IMR-90 (cell line): ENCODE data around the gene SLC7A4. TPM values are rescaled to one million over a fixed set of nuclear protein-coding genes. Genes with fewer than 3 reads are reported as not detected.

Experiments used
- ATAC-seq: fragments of 200-7000 bp; cut with Tn5 transposase; 2 replicates; pipeline ENCODE4 v1.9.1; 2020; ENCODE audit warnings: low read depth, mild to moderate bottlenecking, moderate library complexity
- BruUV-seq: library from RNA; stranded (reverse); fragments of 400-500 nt; replicated peaks from 2 replicates; lab custom pipeline; 2021; lab: Mats Ljungman, UMichigan
- CTCF ChIA-PET: fragments of 300-600 bp; formaldehyde crosslinking; extraction: SDS; loops from one replicate; lab custom pipeline; 2021; ENCODE audit warnings: antibody characterized with exemption; lab: Yijun Ruan, JAX
- POLR2A ChIA-PET: fragments of 300-600 bp; sonication (Branson Sonifier 250); formaldehyde crosslinking; loops from one replicate; lab custom pipeline; 2022; ENCODE audit warnings: antibody characterized with exemption; ENCODE audit not compliant: unreplicated experiment; lab: Charles Lee
- DNase-seq: peaks from one replicate; pipeline ENCODE4 v3.0.0; 2013
- H2AFZ ChIP-seq: replicated peaks from 2 replicates; pipeline ENCODE3; 2013; ENCODE audit warnings: low read length, mild to moderate bottlenecking; ENCODE audit not compliant: poor library complexity
- H2AK5ac ChIP-seq: 2 replicates; pipeline ENCODE4 v1.6.1; 2013; ENCODE audit warnings: low read depth, low read length, inconsistent platforms
- H2AK9ac ChIP-seq: replicated peaks from 2 replicates; pipeline ENCODE3; 2013; ENCODE audit warnings: mild to moderate bottlenecking, low read depth, low read length, moderate library complexity; ENCODE audit not compliant: poor library complexity
- H2BK120ac ChIP-seq: 2 replicates; pipeline ENCODE4 v1.6.1; 2013; ENCODE audit warnings: low read depth, low read length, inconsistent platforms
- H2BK15ac ChIP-seq: 3 replicates; pipeline ENCODE4 v1.6.1; 2013; ENCODE audit warnings: low read depth, low read length, inconsistent platforms
- H2BK20ac ChIP-seq: 2 replicates; pipeline ENCODE4 v1.6.1; 2013; ENCODE audit warnings: low read depth, mild to moderate bottlenecking, inconsistent platforms, low read length, moderate library complexity
- H2BK5ac ChIP-seq: 2 replicates; pipeline ENCODE4 v1.6.1; 2013; ENCODE audit warnings: mild to moderate bottlenecking, low read depth, low read length, inconsistent platforms; ENCODE audit not compliant: poor library complexity, severe bottlenecking
- H3K14ac ChIP-seq: replicated peaks from 2 replicates; pipeline ENCODE4 v1.6.1; 2013; ENCODE audit warnings: low read depth, low read length, inconsistent platforms
- H3K18ac ChIP-seq: 2 replicates; pipeline ENCODE4 v1.6.1; 2013; ENCODE audit warnings: low read depth, low read length, control low read depth
- H3K23ac ChIP-seq: 2 replicates; pipeline ENCODE4 v1.6.1; 2013; ENCODE audit warnings: low read depth, low read length, inconsistent platforms
- H3K27ac ChIP-seq: 2 replicates; pipeline ENCODE4 v1.5.1; 2013; ENCODE audit warnings: mild to moderate bottlenecking, control low read depth, low read length; ENCODE audit not compliant: insufficient read depth
- H3K27me3 ChIP-seq: 2 replicates; pipeline ENCODE4 v1.6.1; 2013; ENCODE audit warnings: low read length; ENCODE audit not compliant: control insufficient read depth, insufficient read depth
- H3K36me3 ChIP-seq: 2 replicates; pipeline ENCODE4 v1.6.1; 2013; ENCODE audit warnings: low read length, mixed read lengths; ENCODE audit not compliant: control insufficient read depth, insufficient read depth
- H3K4ac ChIP-seq: 2 replicates; pipeline ENCODE4 v1.6.1; 2013; ENCODE audit warnings: low read depth, low read length, inconsistent platforms
- H3K4me1 ChIP-seq: 2 replicates; pipeline ENCODE4 v1.6.1; 2013; ENCODE audit warnings: low read length, mixed read lengths; ENCODE audit not compliant: control insufficient read depth, insufficient read depth
- H3K4me2 ChIP-seq: 2 replicates; pipeline ENCODE4 v1.6.1; 2013; ENCODE audit warnings: low read depth, mild to moderate bottlenecking, control low read depth, low read length, moderate library complexity
- H3K4me3 ChIP-seq: 2 replicates; pipeline ENCODE4 v1.5.1; 2013; ENCODE audit warnings: low read depth, mild to moderate bottlenecking, control low read depth, low read length, moderate library complexity; ENCODE audit not compliant: insufficient read depth
- H3K56ac ChIP-seq: 2 replicates; pipeline ENCODE4 v1.6.1; 2013; ENCODE audit warnings: low read length, inconsistent platforms; ENCODE audit not compliant: insufficient read depth; ENCODE audit errors: extremely low read depth
- H3K79me1 ChIP-seq, 2 experiments: 2 replicates each; pipeline ENCODE4 v1.6.1; 2013; ENCODE audit warnings: low read length in 2 of 2, inconsistent platforms in 1 of 2, low read depth in 1 of 2
- H3K9ac ChIP-seq: 2 replicates; pipeline ENCODE4 v1.6.1; 2013; ENCODE audit warnings: low read depth, low read length, control low read depth
- H3K9me1 ChIP-seq: 2 replicates; pipeline ENCODE4 v1.6.1; 2013; ENCODE audit warnings: low read length, inconsistent platforms; ENCODE audit not compliant: insufficient read depth
- H3K9me3 ChIP-seq: 2 replicates; pipeline ENCODE4 v1.6.1; 2013; ENCODE audit warnings: low read length; ENCODE audit not compliant: control insufficient read depth, insufficient read depth
- H4K20me1 ChIP-seq: 2 replicates; pipeline ENCODE4 v1.6.1; 2013; ENCODE audit warnings: low read length, inconsistent platforms; ENCODE audit not compliant: insufficient read depth
- H4K5ac ChIP-seq: 2 replicates; pipeline ENCODE4 v1.6.1; 2013; ENCODE audit warnings: mild to moderate bottlenecking, low read depth, low read length, control low read depth
- H4K8ac ChIP-seq, 2 experiments: 2 replicates each; pipeline ENCODE4 v1.6.1; 2013; ENCODE audit warnings: low read depth in 2 of 2, low read length in 2 of 2, control low read depth in 1 of 2, inconsistent platforms in 1 of 2
- H4K91ac ChIP-seq: 2 replicates; pipeline ENCODE4 v1.6.1; 2013; ENCODE audit warnings: low read depth, low read length, inconsistent platforms; ENCODE audit not compliant: insufficient read depth
- BHLHE40 ChIP-seq: fragments of 150-350 bp; IDR thresholded peaks from 2 replicates; pipeline ENCODE4 v1.6.1; 2016; ENCODE audit warnings: mild to moderate bottlenecking, low read depth, low read length
- ELK1 ChIP-seq: fragments of 150-350 bp; IDR thresholded peaks from 2 replicates; pipeline ENCODE4 v1.6.1; 2016; ENCODE audit warnings: low read depth, mild to moderate bottlenecking, low read length, moderate library complexity, borderline replicate concordance
- FOS ChIP-seq: fragments of 150-350 bp; IDR thresholded peaks from 2 replicates; pipeline ENCODE4 v1.6.1; 2016; ENCODE audit warnings: low read depth, low read length
- MAFK ChIP-seq: IDR thresholded peaks from 2 replicates; pipeline ENCODE4 v1.6.1; 2012; ENCODE audit warnings: low read depth, low read length, improper control_type of control experiment
- MAZ ChIP-seq: IDR thresholded peaks from 2 replicates; pipeline ENCODE4 v1.6.1; 2012; ENCODE audit warnings: low read depth, mild to moderate bottlenecking, low read length, improper control_type of control experiment, moderate library complexity, borderline replicate concordance
- RAD21 ChIP-seq: IDR thresholded peaks from 2 replicates; pipeline ENCODE4 v1.6.1; 2012; ENCODE audit warnings: low read length, improper control_type of control experiment
- RCOR1 ChIP-seq: IDR thresholded peaks from 2 replicates; pipeline ENCODE4 v1.6.1; 2012; ENCODE audit warnings: mild to moderate bottlenecking, low read length, improper control_type of control experiment; ENCODE audit not compliant: insufficient replicate concordance
- USF2 ChIP-seq: fragments of 150-350 bp; IDR thresholded peaks from 2 replicates; pipeline ENCODE4 v1.6.1; 2017; ENCODE audit warnings: mild to moderate bottlenecking, antibody characterized with exemption, low read length, low read depth
- WGBS, 2 experiments: methylation state at CpG; one replicate each; pipeline versions ENCODE4 v1.1.5 to v1.1.7; 2013; ENCODE audit warnings: missing lambda C conversion rate in 2 of 2; ENCODE audit not compliant: insufficient read length in 1 of 2; ENCODE audit errors: extremely low coverage in 2 of 2; 5-methylcytosine and 5-hydroxymethylcytosine counted together
- dilution Hi-C: fragments of 300-500 bp; cut with HindIII; formaldehyde crosslinking; loops from one replicate; pipeline ENCODE4 v1.14.3; 2018; ENCODE audit warnings: low sequenced_read_pairs; ENCODE audit not compliant: unreplicated experiment
- in situ Hi-C: fragments of 300-500 bp; cut with MboI; formaldehyde crosslinking; loops from 3 replicates; pipeline ENCODE4 v1.14.3; 2019; ENCODE audit warnings: low sequenced_read_pairs, inconsistent platforms, mixed read lengths
- intact Hi-C: fragments of 100-400 bp; cut with micrococcal nuclease; formaldehyde crosslinking; loops from 2 replicates; pipeline ENCODE4 v1.10.0; 2022
- polyA plus RNA-seq, 3 experiments: library from polyadenylated mRNA; depleted of rRNA; stranded (reverse); fragments of >200 nt; gene quantifications; 2 replicates each; pipeline ENCODE4 v1.2.3, GENCODE V29; 2012; ENCODE audit warnings: low replicate concordance in 1 of 3
- total RNA-seq: library from RNA; depleted of rRNA; stranded (reverse); fragments of >200 nt; gene quantifications from 2 replicates; pipeline ENCODE4 v1.2.3, GENCODE V29; 2012

The SLC7A4 gene
- total and polyA plus RNA-seq, 2 of the 4 experiments (the other 2 are of a cell fraction): 0.03 TPM; not detected in 1

GRCh38 chr22:21055564-21055834 lies 23.1 kb upstream of the SLC7A4 start:
- CTCF ChIA-PET: no interaction called here
- WGBS, 2 experiments: 40% methylated on average over 2 of the region's 4 CpGs; no CpG with 5 or more reads in 1 of the 2 experiments

More at GRCh38 chr22:21055564-21055834, 23.1 kb upstream of the SLC7A4 start:
- peaks cover 29% of the 10 kb centered on the region for H3K27me3 ChIP-seq
- in situ Hi-C loops (no loop called here), dilution Hi-C loops (no loop called here), intact Hi-C loops (no loop called here)
- H3K27ac ChIP-seq: no peak overlapping the region
- H4K91ac ChIP-seq: no peak overlapping the region
- H4K8ac ChIP-seq: no peak overlapping the region
- H2AK5ac ChIP-seq: no peak overlapping the region
- H3K9me1 ChIP-seq: no peaks in the 10 kb centered on the region
- H3K9me3 ChIP-seq: no peaks in the 10 kb centered on the region
- DNase-seq (no peak), ATAC-seq (no peak)
- H3K4me3 ChIP-seq: no peak overlapping the region
- no peak overlapping the region for H2BK5ac ChIP-seq
- BruUV-seq: no TSS peak
- no peak overlapping the region for H3K4ac ChIP-seq
- no peak overlapping the region for H3K18ac ChIP-seq
- peak overlapping the region; percentile 43 for H2AFZ ChIP-seq
- H4K5ac ChIP-seq: no peak overlapping the region
- H3K4me1 ChIP-seq: peaks cover 6% of the 10 kb centered on the region
- H3K23ac ChIP-seq: no peak overlapping the region
- H4K20me1 ChIP-seq: no peaks in the 10 kb centered on the region
- H3K36me3 ChIP-seq: no peaks in the 10 kb centered on the region
- no peak overlapping the region for H2BK120ac ChIP-seq
- no peak for TF ChIP-seq RCOR1
- no peak for TF ChIP-seq FOS
- no peak for TF ChIP-seq BHLHE40
- no peak for TF ChIP-seq MAFK
- no peak for TF ChIP-seq MAZ
- no peak for TF ChIP-seq RAD21
- TF ChIP-seq USF2: no peak
- TF ChIP-seq ELK1: no peak
- no peak overlapping the region for H2AK9ac ChIP-seq
- H3K14ac ChIP-seq: no peak overlapping the region
- H2BK15ac ChIP-seq: no peak overlapping the region
- H3K56ac ChIP-seq: no peak overlapping the region
- POLR2A ChIA-PET: no interaction called here
- H3K9ac ChIP-seq: no peak overlapping the region
- no peak overlapping the region for H3K4me2 ChIP-seq
- H2BK20ac ChIP-seq: no peak overlapping the region
- H3K79me1 ChIP-seq: no peaks in the 10 kb centered on the region
